HepG2 (cell line): ENCODE data around the gene ATP13A1. TPM values are rescaled to one million over a fixed set of nuclear protein-coding genes. Genes with fewer than 3 reads are reported as not detected.

Source experiments
- ATAC-seq: fragments of 200-7000 bp; cut with Tn5 transposase; 3 replicates; pipeline ENCODE4 v1.9.1; 2020; ENCODE audit warnings: mild to moderate bottlenecking, moderate library complexity
- BruUV-seq: library from RNA; stranded (reverse); fragments of 400-500 nt; replicated peaks from 2 replicates; lab custom pipeline; 2021; lab: Mats Ljungman, UMichigan
- CTCF ChIA-PET: fragments of 300-600 bp; formaldehyde crosslinking; extraction: SDS; loops from one replicate; lab custom pipeline; 2021; ENCODE audit warnings: low total read pairs, inconsistent platforms, low intra/inter-chr PET ratio; lab: Yijun Ruan, JAX
- POLR2A ChIA-PET: fragments of 350-600 bp; sonication (Branson Sonifier 250); formaldehyde crosslinking; loops from one replicate; lab custom pipeline; 2020; ENCODE audit warnings: antibody characterized with exemption, inconsistent platforms; lab: Yijun Ruan, JAX
- DNase-seq: peaks from one replicate; pipeline ENCODE4 v3.0.0-alpha.2; 2015; ENCODE audit warnings: low spot score
- FAIRE-seq: peaks from 3 replicates; lab custom pipeline; 2011; peaks lifted over from hg19 to GRCh38; lab: Jason Lieb, UNC
- H2AFZ ChIP-seq: one replicate; pipeline ENCODE4 v1.6.1; 2011; ENCODE audit warnings: low read length, inconsistent platforms
- H3K27ac ChIP-seq: fragments of 300-600 bp; 3 replicates; pipeline ENCODE4 v1.8.0; 2011; ENCODE audit warnings: mixed run types, mild to moderate bottlenecking, mixed read lengths, low read length, inconsistent platforms; ENCODE audit not compliant: insufficient read depth; ENCODE audit errors: extremely low read length
- H3K27me3 ChIP-seq, 2 experiments: fragments of 200-600 bp in 1 of 2; 2 replicates in 1 of 2; 3 replicates in 1 of 2; pipeline versions ENCODE4 v1.6.0 to v1.8.0; 2011; ENCODE audit warnings: low read length in 2 of 2, mild to moderate bottlenecking in 2 of 2, moderate library complexity in 2 of 2, inconsistent platforms in 1 of 2; ENCODE audit not compliant: insufficient read depth in 2 of 2, control insufficient read depth in 1 of 2
- H3K36me3 ChIP-seq, 2 experiments: fragments of 200-600 bp in 1 of 2; replicated peaks in 1 of 2; 2 replicates in 1 of 2; 3 replicates in 1 of 2; pipeline versions ENCODE4 v1.5.1 to v1.8.0; 2011; ENCODE audit warnings: low read length in 2 of 2, inconsistent platforms in 1 of 2; ENCODE audit not compliant: insufficient read depth in 2 of 2, control insufficient read depth in 1 of 2
- H3K4me1 ChIP-seq: 2 replicates; pipeline ENCODE4 v1.5.1; 2012; ENCODE audit warnings: low read length, inconsistent platforms; ENCODE audit not compliant: insufficient read depth
- H3K4me2 ChIP-seq: 2 replicates; pipeline ENCODE4 v1.6.0; 2011; ENCODE audit warnings: low read depth, low read length, inconsistent platforms
- H3K4me3 ChIP-seq, 3 experiments: fragments of 200-600 bp in 1 of 3; sonication (generic), shearing (Covaris generic) in 1 of 3; replicated peaks in 1 of 3; 2 replicates each; pipeline ENCODE4 v1.5.1; 2011 to 2016; ENCODE audit warnings: low read length in 3 of 3, inconsistent platforms in 2 of 3, low read depth in 2 of 3, mild to moderate bottlenecking in 2 of 3, control low read depth in 1 of 3, mixed read lengths in 1 of 3; ENCODE audit not compliant: insufficient read depth in 1 of 3
- H3K79me2 ChIP-seq: one replicate; pipeline ENCODE4 v1.6.1; 2011; ENCODE audit warnings: low read length, inconsistent platforms; ENCODE audit not compliant: insufficient read depth
- H3K9ac ChIP-seq: 2 replicates; pipeline ENCODE4 v1.6.0; 2011; ENCODE audit warnings: mild to moderate bottlenecking, low read depth, low read length, inconsistent platforms; ENCODE audit not compliant: insufficient read depth
- H3K9me3 ChIP-seq: 2 replicates; pipeline ENCODE4 v1.5.1; 2012; ENCODE audit warnings: mild to moderate bottlenecking, low read length
- H4K20me1 ChIP-seq: 2 replicates; pipeline ENCODE4 v1.6.0; 2011; ENCODE audit warnings: inconsistent platforms, mild to moderate bottlenecking, low read length, moderate library complexity; ENCODE audit not compliant: insufficient read depth
- EHMT2 ChIP-seq: fragments of 200-600 bp; sonication (generic); IDR thresholded peaks from 2 replicates; pipeline ENCODE4 v1.7.0; 2017; ENCODE audit warnings: antibody characterized with exemption, low read depth, low read length, borderline replicate concordance
- RNF2 ChIP-seq: fragments of 450-650 bp; conservative IDR thresholded peaks from 2 replicates; pipeline ENCODE4 v1.6.1; 2016; ENCODE audit warnings: low read depth
- SUZ12 ChIP-seq: fragments of 150-350 bp; IDR thresholded peaks from 2 replicates; pipeline ENCODE4 v1.6.1; 2014; ENCODE audit warnings: low read depth, low read length
- TARDBP ChIP-seq: sonication (generic); formaldehyde crosslinking; IDR thresholded peaks from 2 replicates; pipeline ENCODE4 v1.8.0; 2022; ENCODE audit warnings: mild to moderate bottlenecking, missing genetic modification reagents
- ZNF232 ChIP-seq: sonication (generic); formaldehyde crosslinking; IDR thresholded peaks from 2 replicates; pipeline ENCODE4 v1.4.0; 2020; ENCODE audit warnings: missing genetic modification reagents, borderline replicate concordance
- ZNF605 ChIP-seq: sonication (generic); formaldehyde crosslinking; IDR thresholded peaks from 2 replicates; pipeline ENCODE4 v1.8.0; 2022; ENCODE audit warnings: mild to moderate bottlenecking, missing genetic modification reagents
- ZNF75D ChIP-seq: sonication (generic); formaldehyde crosslinking; IDR thresholded peaks from 2 replicates; pipeline ENCODE4 v1.8.1; 2023; ENCODE audit warnings: missing genetic modification reagents, mild to moderate bottlenecking, borderline replicate concordance
- WGBS: methylation state at CpG from one replicate; pipeline ENCODE4 v1.1.6; 2017; ENCODE audit warnings: low lambda C conversion rate; 5-methylcytosine and 5-hydroxymethylcytosine counted together
- in situ Hi-C: cut with HindIII; loops from 2 replicates; pipeline ENCODE4 v1.10.0; 2017; ENCODE audit warnings: low pct_unique_long_range_greater_than_20kb; ENCODE audit not compliant: extremely low pct_ligation_motif_present
- intact Hi-C: fragments of 100-400 bp; cut with micrococcal nuclease; formaldehyde crosslinking; loops from one replicate; pipeline ENCODE4 v1.10.0; 2022; ENCODE audit not compliant: unreplicated experiment
- polyA plus RNA-seq, 8 experiments: library from polyadenylated mRNA; depleted of rRNA in 3 of 8; stranded (reverse) in 7 of 8; unstranded in 1 of 8; fragments of >200 nt; fragmentation: Illumina TruSeq in 4 of 8; extraction: Trizol in 4 of 8; gene quantifications; 2 replicates each; pipeline versions ENCODE4 v1.2.1 to v1.2.3, GENCODE V29; 2011 to 2016; ENCODE audit warnings: low read depth in 4 of 8, missing spikeins in 1 of 8, mixed read lengths in 1 of 8; ENCODE audit not compliant: insufficient read depth in 1 of 8
- total RNA-seq, 5 experiments: library from RNA; depleted of rRNA; stranded (reverse); fragments of >200 nt; fragmentation: Illumina TruSeq; extraction: Trizol; gene quantifications; 2 replicates each; pipeline ENCODE4 v1.2.3, GENCODE V29; 2016; ENCODE audit warnings: low read depth in 1 of 5
- TF ChIP-seq, protein P1 (sequence below): sonication (generic); formaldehyde crosslinking; conservative IDR thresholded peaks from 2 replicates; pipeline ENCODE4 v1.8.1; 2023; ENCODE audit warnings: missing genetic modification reagents
- TF ChIP-seq, protein P2 (sequence below): IDR thresholded peaks from 2 replicates; pipeline ENCODE4 v1.6.1; 2012; ENCODE audit warnings: low read depth, low read length, improper control_type of control experiment
- TF ChIP-seq, protein P3 (sequence below): sonication (generic); formaldehyde crosslinking; IDR thresholded peaks from 2 replicates; pipeline ENCODE4 v1.4.0; 2020; ENCODE audit warnings: mild to moderate bottlenecking, missing genetic modification reagents
- TF ChIP-seq, protein P4 (sequence below): sonication (generic); formaldehyde crosslinking; IDR thresholded peaks from 2 replicates; pipeline ENCODE4 v1.9.0; 2021; ENCODE audit warnings: missing genetic modification reagents, borderline replicate concordance

Gene ATP13A1
- total and polyA plus RNA-seq, 2 of the 13 experiments (the other 11 are each of a cell fraction or from before 2014, with no cell fraction given) = 23.2 to 41.7 TPM

- TF ChIP-seq, protein P1, sequence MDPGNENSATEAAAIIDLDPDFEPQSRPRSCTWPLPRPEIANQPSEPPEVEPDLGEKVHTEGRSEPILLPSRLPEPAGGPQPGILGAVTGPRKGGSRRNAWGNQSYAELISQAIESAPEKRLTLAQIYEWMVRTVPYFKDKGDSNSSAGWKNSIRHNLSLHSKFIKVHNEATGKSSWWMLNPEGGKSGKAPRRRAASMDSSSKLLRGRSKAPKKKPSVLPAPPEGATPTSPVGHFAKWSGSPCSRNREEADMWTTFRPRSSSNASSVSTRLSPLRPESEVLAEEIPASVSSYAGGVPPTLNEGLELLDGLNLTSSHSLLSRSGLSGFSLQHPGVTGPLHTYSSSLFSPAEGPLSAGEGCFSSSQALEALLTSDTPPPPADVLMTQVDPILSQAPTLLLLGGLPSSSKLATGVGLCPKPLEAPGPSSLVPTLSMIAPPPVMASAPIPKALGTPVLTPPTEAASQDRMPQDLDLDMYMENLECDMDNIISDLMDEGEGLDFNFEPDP (CRISPR knock-in tag) = no peak
- TF ChIP-seq, protein P2, sequence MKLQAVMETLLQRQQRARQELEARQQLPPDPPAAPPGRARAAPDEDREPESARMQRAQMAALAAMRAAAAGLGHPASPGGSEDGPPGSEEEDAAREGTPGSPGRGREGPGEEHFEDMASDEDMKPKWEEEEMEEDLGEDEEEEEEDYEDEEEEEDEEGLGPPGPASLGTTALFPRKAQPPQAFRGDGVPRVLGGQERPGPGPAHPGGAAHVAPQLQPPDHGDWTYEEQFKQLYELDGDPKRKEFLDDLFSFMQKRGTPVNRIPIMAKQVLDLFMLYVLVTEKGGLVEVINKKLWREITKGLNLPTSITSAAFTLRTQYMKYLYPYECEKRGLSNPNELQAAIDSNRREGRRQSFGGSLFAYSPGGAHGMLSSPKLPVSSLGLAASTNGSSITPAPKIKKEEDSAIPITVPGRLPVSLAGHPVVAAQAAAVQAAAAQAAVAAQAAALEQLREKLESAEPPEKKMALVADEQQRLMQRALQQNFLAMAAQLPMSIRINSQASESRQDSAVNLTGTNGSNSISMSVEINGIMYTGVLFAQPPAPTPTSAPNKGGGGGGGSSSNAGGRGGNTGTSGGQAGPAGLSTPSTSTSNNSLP = no peak
- TF ChIP-seq SUZ12 = no peak
- TF ChIP-seq ZNF232 (CRISPR knock-in tag) = no peak
- TF ChIP-seq RNF2 = no peak
- WGBS = 60% methylated on average over 5 of the region's 5 CpGs
- in situ Hi-C loops = no loop called here
- POLR2A ChIA-PET = no interaction called here
- H3K36me3 ChIP-seq = no peaks in the 10 kb centered on the region
- CTCF ChIA-PET = no interaction called here
- intact Hi-C loops = no loop called here
- BruUV-seq = no TSS peak
- FAIRE-seq (no peak), ATAC-seq (no peak), DNase-seq (no peak)
- H3K9ac ChIP-seq = no peak overlapping the region
- no peak overlapping the region for H3K4me2 ChIP-seq
- H3K27ac ChIP-seq = no peak overlapping the region
- no peak overlapping the region for H2AFZ ChIP-seq
- no peaks in the 10 kb centered on the region for H3K79me2 ChIP-seq
- no peaks in the 10 kb centered on the region for H4K20me1 ChIP-seq
- no peaks in the 10 kb centered on the region for H3K4me1 ChIP-seq
- H3K27me3 ChIP-seq = no peaks in the 10 kb centered on the region
- 0 out of 2 replicates have a peak, but pooled peaks cover under 1% of the 10 kb centered on the region for H3K9me3 ChIP-seq
- no peak overlapping the region for H3K4me3 ChIP-seq
Measured at GRCh38 chr19:19697589-19697988, 34.1 kb upstream of the ATP13A1 start.

DNA sequence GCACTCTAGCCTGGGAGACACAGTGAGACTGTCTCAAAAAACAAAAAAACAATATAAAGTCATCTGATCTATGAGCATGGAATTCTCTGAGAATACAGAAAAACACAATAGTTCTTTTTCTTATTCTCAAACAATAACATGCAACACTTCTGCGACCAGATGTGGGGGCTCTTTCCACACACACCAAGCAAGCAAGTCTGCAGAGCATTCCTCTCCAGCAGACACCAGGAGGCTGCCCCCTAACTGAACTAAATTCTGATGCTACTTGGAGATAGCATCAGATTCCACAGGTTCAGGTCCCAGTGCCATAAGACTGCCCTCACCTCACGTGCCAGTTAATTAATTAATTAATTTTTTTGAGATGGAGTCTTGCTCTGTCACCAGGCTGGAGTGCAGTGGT lies 32.9 kb upstream of the ATP13A1 start:
- Histone ChIP-seq H3K27me3 (no peaks in the 10 kb centered on the region), H3K36me3 (no peaks in the 10 kb centered on the region), H3K27ac (no peak overlapping the region), H3K9me3 (no peaks in the 10 kb centered on the region), H3K4me3 (no peak overlapping the region), H3K4me1 (no peaks in the 10 kb centered on the region), H3K79me2 (no peaks in the 10 kb centered on the region), H3K9ac (no peak overlapping the region), H2AFZ (no peak overlapping the region)
- peak; percentile 31; the same call in 1 of the 3 replicates for ATAC-seq
- no peak for DNase-seq
- WGBS = 7% methylated on average over 2 of the region's 2 CpGs
- POLR2A ChIA-PET = no interaction called here
- intact Hi-C loops = no loop called here
- in situ Hi-C loops = no loop called here
- no peak for FAIRE-seq
- TF ChIP-seq, protein P3, sequence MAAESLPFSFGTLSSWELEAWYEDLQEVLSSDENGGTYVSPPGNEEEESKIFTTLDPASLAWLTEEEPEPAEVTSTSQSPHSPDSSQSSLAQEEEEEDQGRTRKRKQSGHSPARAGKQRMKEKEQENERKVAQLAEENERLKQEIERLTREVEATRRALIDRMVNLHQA (CRISPR knock-in tag) = no peak
- TF ChIP-seq, protein P4, sequence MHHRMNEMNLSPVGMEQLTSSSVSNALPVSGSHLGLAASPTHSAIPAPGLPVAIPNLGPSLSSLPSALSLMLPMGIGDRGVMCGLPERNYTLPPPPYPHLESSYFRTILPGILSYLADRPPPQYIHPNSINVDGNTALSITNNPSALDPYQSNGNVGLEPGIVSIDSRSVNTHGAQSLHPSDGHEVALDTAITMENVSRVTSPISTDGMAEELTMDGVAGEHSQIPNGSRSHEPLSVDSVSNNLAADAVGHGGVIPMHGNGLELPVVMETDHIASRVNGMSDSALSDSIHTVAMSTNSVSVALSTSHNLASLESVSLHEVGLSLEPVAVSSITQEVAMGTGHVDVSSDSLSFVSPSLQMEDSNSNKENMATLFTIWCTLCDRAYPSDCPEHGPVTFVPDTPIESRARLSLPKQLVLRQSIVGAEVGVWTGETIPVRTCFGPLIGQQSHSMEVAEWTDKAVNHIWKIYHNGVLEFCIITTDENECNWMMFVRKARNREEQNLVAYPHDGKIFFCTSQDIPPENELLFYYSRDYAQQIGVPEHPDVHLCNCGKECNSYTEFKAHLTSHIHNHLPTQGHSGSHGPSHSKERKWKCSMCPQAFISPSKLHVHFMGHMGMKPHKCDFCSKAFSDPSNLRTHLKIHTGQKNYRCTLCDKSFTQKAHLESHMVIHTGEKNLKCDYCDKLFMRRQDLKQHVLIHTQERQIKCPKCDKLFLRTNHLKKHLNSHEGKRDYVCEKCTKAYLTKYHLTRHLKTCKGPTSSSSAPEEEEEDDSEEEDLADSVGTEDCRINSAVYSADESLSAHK (CRISPR knock-in tag) = no peak
- no peak for TF ChIP-seq TARDBP (CRISPR knock-in tag)
- no peak for TF ChIP-seq ZNF75D
- TF ChIP-seq ZNF605 = no peak
- no peak for TF ChIP-seq EHMT2
- TF ChIP-seq, all 625 proteins: peak for 0
- CTCF ChIA-PET = no interaction called here
- no TSS peak for BruUV-seq
- H3K4me2 ChIP-seq = no peak overlapping the region
- H4K20me1 ChIP-seq = no peaks in the 10 kb centered on the region
